NOMO-1 treated with DMSO at 0.1 percent for 48 hours (cell line): ENCODE results near the gene FAM83D.

Experiments
- DNase-seq: peaks from one replicate; lab custom pipeline; 2025; ENCODE audit not compliant: unreplicated experiment; lab: John Stamatoyannopoulos, UW

The FAM83D gene, protein sequence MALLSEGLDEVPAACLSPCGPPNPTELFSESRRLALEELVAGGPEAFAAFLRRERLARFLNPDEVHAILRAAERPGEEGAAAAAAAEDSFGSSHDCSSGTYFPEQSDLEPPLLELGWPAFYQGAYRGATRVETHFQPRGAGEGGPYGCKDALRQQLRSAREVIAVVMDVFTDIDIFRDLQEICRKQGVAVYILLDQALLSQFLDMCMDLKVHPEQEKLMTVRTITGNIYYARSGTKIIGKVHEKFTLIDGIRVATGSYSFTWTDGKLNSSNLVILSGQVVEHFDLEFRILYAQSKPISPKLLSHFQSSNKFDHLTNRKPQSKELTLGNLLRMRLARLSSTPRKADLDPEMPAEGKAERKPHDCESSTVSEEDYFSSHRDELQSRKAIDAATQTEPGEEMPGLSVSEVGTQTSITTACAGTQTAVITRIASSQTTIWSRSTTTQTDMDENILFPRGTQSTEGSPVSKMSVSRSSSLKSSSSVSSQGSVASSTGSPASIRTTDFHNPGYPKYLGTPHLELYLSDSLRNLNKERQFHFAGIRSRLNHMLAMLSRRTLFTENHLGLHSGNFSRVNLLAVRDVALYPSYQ

DNA sequence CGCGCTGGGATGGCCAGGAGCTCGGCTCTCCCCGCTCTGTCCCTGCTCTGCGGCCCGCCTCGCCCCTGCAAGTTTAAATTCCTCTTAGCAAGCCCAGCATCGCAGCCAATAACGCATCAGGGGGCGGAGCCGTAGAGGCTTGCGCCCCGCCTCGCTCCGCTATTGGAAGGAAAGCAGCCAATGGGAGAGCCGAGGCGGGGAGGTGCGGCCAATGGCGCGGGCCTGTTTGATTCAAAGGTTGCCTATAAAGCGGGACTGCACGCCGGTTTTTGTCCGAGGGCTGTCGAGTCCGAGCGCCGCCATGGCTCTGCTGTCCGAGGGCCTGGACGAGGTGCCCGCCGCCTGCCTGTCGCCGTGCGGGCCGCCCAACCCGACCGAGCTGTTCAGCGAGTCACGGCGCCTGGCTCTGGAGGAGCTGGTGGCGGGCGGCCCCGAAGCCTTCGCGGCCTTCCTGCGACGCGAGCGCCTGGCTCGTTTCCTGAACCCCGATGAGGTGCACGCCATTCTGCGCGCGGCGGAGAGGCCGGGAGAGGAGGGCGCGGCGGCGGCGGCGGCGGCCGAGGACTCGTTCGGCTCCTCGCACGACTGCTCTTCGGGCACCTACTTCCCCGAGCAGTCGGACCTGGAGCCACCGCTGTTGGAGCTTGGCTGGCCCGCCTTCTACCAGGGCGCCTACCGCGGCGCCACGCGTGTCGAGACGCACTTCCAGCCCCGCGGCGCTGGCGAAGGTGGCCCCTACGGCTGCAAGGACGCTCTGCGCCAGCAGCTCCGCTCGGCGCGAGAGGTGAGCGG lies at the start of gene FAM83D:
Gene FAM83D, plus strand, starts transcription at position 276 of the 792 bp plus-strand sequence. Its CDS starts 26 bp downstream, at position 302.
- DNase-seq = peak; percentile 98

DNA sequence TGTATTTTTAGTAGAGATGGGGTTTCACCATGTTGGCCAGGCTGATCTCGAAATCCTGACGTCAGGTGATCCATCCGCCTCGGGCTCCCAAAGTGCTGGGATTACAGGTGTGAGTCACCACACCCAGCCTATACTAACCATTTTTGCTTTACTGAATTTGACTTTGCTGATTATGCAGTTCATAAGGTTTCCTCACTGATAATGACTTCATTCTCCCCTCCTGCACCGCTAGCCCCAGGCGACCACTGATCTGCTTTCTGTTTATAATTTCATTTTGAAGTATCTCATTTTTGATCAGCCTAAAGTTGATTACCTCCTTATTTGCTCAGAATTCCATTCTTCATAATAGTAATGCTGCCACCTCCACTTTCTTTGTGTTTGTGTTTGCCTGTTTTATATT lies 48.7 kb upstream of the FAM83D start:
- DNase-seq = no peak

DNA sequence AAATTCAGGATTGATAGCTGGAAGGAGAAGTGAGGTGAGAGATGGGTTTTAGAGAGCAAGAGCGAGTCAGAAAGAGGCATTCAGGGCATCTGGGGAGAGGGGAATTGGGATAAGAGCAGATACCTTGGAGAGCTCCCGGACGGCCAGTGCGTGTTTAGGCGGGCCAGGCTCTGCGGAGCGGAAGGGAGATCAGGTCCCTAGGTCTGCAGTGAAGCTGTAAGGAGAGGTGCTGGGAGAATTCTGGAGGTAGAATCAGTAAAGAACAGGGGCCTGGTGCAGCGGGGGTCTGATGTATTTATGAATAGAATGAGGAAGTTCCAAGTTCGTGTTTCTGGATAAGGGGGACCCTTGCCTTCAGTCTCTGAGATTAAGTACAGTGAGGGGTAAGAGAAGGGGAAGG lies 47.4 kb upstream of the FAM83D start:
- no peak for DNase-seq

DNA sequence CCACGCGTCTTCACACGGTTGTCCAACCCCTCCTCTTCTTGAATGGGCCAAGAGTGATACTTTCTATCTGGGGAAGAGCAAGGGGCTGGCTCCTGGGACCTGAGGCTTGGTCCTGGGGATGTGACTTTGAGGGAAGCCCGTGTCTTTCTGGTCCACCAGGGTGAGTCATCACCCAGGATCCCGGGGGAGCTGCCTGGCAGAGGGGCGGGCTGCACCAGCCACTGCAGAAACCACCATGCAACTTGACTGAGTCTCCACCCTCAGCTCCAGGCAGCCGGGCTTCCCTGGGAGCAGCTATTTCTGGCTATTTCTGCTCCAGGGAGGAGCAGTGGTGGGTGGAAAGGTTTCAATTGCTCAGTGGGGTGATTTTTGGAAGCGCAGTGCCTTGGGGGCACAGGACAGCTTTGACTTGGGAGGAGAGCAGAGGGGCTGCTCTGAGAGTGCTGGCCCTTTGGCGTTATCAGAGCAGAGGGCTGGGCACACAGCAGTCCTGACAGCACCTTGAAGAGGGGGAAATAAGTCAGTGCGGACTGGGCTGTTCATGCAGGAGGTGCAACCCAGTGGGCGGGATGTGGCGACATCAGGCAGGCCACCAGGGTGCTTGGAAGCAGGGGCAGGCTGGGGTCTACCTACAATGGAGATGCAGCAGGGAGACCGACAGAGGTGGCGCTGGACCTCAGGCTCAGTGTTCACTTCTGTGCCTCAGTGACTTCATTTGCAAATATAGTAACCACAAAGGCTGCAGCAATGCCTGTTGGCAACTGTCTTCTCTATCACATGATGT lies 45.1 kb upstream of the FAM83D start:
- no peak for DNase-seq

- DNase-seq = no peak
These were observed 44.3 kb upstream of the FAM83D start for GRCh38 chr20:38881806-38882440.

DNA sequence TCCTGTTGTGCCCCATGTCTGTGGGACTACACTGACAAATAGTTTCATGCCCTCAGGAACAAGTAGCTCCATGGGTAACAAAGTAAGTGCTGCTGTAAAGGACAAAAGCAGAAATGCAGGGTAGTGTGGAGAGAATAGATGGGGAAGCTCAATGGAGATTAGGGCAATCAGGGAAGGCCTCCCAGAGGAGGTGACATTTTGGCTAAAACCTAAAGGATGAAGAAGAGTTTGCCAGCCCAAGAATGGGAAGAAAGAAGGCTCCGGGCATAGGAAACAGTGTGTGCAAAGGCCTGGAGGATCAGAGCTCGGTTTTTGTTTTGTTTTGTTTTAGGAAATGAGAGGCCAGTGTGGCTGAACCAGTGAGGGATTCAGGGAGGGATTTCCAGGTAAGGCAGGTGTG lies 43.6 kb upstream of the FAM83D start:
- no peak for DNase-seq

DNA sequence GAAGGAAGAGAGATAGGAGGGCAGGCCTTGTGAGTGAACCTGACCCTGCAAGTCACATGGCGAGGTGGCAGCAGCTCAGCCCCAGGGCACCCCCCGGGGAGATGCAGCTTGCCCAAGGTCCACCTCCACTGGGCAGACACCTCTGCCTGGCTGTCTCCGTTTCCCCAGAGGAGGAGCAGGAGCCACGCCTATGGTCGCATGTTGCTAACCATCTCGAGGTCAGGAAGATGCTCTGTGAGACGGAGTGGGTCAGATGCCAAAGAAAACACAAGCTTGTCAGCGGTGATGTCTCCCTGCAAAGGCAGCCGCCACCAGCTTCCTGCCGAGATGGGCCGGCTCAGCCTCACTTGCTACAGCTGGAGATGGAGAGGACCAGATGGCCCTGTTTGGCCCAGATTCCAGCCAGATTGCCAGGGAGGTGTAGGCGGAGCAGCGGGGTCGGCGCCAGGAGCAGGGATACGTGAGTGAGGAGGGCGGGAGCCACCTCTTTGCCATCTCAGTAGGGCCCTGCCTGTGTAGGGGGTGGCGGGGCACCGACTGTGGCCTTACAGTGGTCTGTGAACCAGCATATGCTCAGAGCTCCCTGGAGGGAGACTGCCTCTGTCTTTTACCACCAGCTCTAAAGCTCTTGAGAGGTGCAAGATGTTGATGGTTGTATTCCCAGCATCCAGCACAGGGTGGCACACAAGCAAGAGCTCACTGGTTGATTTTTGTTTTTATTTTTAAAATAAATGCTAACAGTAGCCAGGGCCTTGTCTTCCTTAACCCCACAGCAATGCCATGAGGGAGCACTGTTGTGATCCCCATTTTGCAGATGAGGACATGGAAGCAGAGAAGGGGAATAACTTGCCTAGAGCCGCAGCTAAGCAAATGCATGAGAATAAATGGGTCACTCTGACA lies 42.9 kb upstream of the FAM83D start:
- no peak for DNase-seq

GRCh38 chr20:38883981-38884733 lies 42.1 kb upstream of the FAM83D start:
- DNase-seq = peak; percentile 67

- DNase-seq = no peak
These were observed 40.9 kb upstream of the FAM83D start for GRCh38 chr20:38885357-38885756.

- DNase-seq = no peak
These were observed 38.0 kb upstream of the FAM83D start for GRCh38 chr20:38888059-38888831.

GRCh38 chr20:38889050-38889449 lies 37.2 kb upstream of the FAM83D start:
- DNase-seq = no peak

DNA sequence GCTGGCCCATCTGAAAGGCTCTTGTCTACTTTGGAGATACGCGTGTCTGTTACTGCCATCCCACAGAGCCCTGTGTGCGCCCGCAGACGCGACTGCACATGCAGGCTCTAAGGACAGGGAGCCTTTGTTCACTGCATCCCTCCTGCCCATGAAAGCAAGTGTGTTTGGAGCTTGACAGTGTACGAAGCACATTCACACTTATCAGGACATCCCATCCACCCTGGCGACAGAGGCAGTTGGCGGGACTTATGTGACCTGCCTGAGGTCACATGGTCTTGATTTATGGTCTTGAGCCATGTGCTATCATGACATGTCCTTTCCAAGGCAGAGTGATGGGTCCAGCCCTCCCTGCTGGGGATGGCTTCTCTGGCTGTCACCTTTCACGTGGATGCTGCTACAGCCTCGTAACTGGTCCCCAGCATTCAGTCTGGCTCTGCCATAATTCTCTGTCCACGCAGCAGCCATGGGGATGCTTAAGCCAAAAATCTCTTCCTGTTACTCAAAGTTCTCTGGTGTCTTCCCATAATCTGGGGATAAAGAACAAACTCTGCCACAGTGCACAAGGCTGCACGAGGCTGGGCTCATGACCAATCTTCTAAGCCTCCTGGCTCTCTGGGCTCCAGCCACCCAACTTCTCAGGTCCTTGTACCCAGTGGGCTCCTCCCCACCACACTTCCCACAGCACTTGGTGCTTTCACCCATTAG lies 36.3 kb upstream of the FAM83D start:
- no peak for DNase-seq

GRCh38 chr20:38890497-38890818 lies 35.8 kb upstream of the FAM83D start:
- DNase-seq = no peak

GRCh38 chr20:38892091-38892981 lies 33.9 kb upstream of the FAM83D start:
- peak; percentile 89 for DNase-seq

- no peak for DNase-seq
These were observed 33.1 kb upstream of the FAM83D start for GRCh38 chr20:38893056-38893564.

DNA sequence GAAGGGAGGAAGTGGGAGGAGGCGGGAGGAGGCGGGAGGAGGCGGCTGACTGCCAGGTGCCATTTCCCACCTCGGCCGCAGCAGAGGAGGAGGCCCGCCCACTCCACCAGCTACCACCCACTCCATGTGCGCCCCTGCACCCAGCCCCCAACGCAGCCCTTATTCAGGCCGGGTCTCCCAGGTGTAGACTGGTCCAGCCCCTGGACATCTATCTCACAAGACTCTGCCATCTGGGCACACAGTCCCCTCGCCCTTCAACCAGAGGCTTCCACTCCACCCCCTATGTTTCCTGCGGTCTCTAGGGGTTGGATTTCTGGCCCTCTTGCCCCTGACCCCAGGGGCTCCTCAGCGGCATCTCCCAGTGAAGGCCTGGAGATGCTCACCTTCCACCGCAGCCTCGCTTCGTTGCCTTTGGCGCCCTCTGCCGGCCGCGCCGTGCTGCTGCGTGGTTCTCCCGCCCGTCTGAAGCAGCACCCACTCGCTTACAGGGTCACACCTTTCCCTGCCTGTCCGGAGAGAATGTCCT lies 32.6 kb upstream of the FAM83D start:
- DNase-seq = peak; percentile 51
